ENCODE results near the gene C5orf58.

GRCh38 chr5:170287532-170287931, 54.7 kb downstream of the C5orf58 start:
- no peak for TF ChIP-seq POLR2A (IDR thresholded peaks at IDR 0.05; ENCODE audit: low read depth, low read length)
- no peak for TF ChIP-seq TAF1 (IDR thresholded peaks at IDR 0.05; ENCODE audit: borderline replicate concordance, low read depth, low read length)
- no peak for TF ChIP-seq POLR2AphosphoS5 (IDR thresholded peaks at IDR 0.05; ENCODE audit: low read depth, low read length)
